ENCODE data around the gene ZNF292. TPM values are rescaled to one million over a fixed set of nuclear protein-coding genes. Genes with fewer than 3 reads are reported as not detected.
"Not testable (repeated sequence)": the region's sequence is repeated elsewhere in the genome, so short reads cannot be mapped to it uniquely, and the experiment has no call there.

Gene ZNF292
- total RNA-seq, 1 experiment from 2014 or later = 17.0 TPM

- no peaks in the 10 kb centered on the region; the same call in 1 of the 2 replicates for H3K27me3 ChIP-seq (replicated peaks)
- 0 out of 2 replicates have a peak, but pooled peaks cover 5% of the 10 kb centered on the region for H3K4me1 ChIP-seq (replicated peaks)
- no peak overlapping the region for H3K4me3 ChIP-seq
- no peak for DNase-seq (ENCODE audit: low read depth in 1 of 2, low spot score in 2 of 2)
- no peak overlapping the region for H3K27ac ChIP-seq
- H3K36me3 ChIP-seq = no peaks in the 10 kb centered on the region
- H3K9me3 ChIP-seq (replicated peaks) = no peaks in the 10 kb centered on the region
Measured at GRCh38 chr6:87279196-87279595, 123.8 kb downstream of the ZNF292 start.

- Histone ChIP-seq H3K36me3 (no peaks in the 10 kb centered on the region), H3K4me1 (replicated peaks) (no peaks in the 10 kb centered on the region), H3K27ac (no peak overlapping the region), H3K4me3 (no peak overlapping the region), H3K27me3 (replicated peaks) (no peaks in the 10 kb centered on the region), H3K9me3 (replicated peaks) (no peaks in the 10 kb centered on the region)
- DNase-seq (ENCODE audit: low read depth in 1 of 2, low spot score in 2 of 2) = no peak
Measured at GRCh38 chr6:87281426-87281825, 126.1 kb downstream of the ZNF292 start.

- no peak overlapping the region for H3K4me3 ChIP-seq
- no peak for DNase-seq (ENCODE audit: low read depth in 1 of 2, low spot score in 2 of 2)
Measured at GRCh38 chr6:87282743-87283142, 127.4 kb downstream of the ZNF292 start.

GRCh38 chr6:87283461-87283860 lies 128.1 kb downstream of the ZNF292 start:
- Histone ChIP-seq H3K36me3 (no peaks in the 10 kb centered on the region), H3K27ac (no peak overlapping the region), H3K4me3 (no peak overlapping the region), H3K27me3 (replicated peaks) (no peaks in the 10 kb centered on the region), H3K4me1 (replicated peaks) (peaks cover 8% of the 10 kb centered on the region; the same call in 1 of the 2 replicates), H3K9me3 (replicated peaks) (no peaks in the 10 kb centered on the region)
- DNase-seq (ENCODE audit: low read depth in 1 of 2, low spot score in 2 of 2) = no peak

More at GRCh38 chr6:87282743-87283142, 127.4 kb downstream of the ZNF292 start:
- no peak overlapping the region for H3K27ac ChIP-seq
- H3K9me3 ChIP-seq (replicated peaks) = no peaks in the 10 kb centered on the region
- H3K4me1 ChIP-seq (replicated peaks) = peaks cover 8% of the 10 kb centered on the region; the same call in 1 of the 2 replicates
- H3K36me3 ChIP-seq = no peaks in the 10 kb centered on the region
- no peaks in the 10 kb centered on the region for H3K27me3 ChIP-seq (replicated peaks)

GRCh38 chr6:87287251-87287650 lies 131.9 kb downstream of the ZNF292 start:
- no peak overlapping the region for H3K27ac ChIP-seq
- H3K36me3 ChIP-seq = no peaks in the 10 kb centered on the region
- H3K9me3 ChIP-seq (replicated peaks) = no peaks in the 10 kb centered on the region
- DNase-seq (ENCODE audit: low read depth in 1 of 2, low spot score in 2 of 2) = peak in 1 of 2 experiments; percentile 36
- H3K27me3 ChIP-seq (replicated peaks) = peaks cover 4% of the 10 kb centered on the region; the same call in 1 of the 2 replicates
- H3K4me3 ChIP-seq = no peak overlapping the region
- H3K4me1 ChIP-seq (replicated peaks) = peaks cover 8% of the 10 kb centered on the region; the same call in 1 of the 2 replicates

GRCh38 chr6:87289571-87289970 lies 134.2 kb downstream of the ZNF292 start:
- H3K36me3 ChIP-seq = no peaks in the 10 kb centered on the region
- H3K27me3 ChIP-seq (replicated peaks) = peaks cover 4% of the 10 kb centered on the region; the same call in 1 of the 2 replicates
- no peaks in the 10 kb centered on the region for H3K9me3 ChIP-seq (replicated peaks)
- no peak for DNase-seq (ENCODE audit: low read depth in 1 of 2, low spot score in 2 of 2)
- H3K27ac ChIP-seq = no peak overlapping the region
- H3K4me1 ChIP-seq (replicated peaks) = peaks cover 8% of the 10 kb centered on the region; the same call in 1 of the 2 replicates
- H3K4me3 ChIP-seq = no peak overlapping the region

GRCh38 chr6:87291883-87292282 lies 136.5 kb downstream of the ZNF292 start:
- no peaks in the 10 kb centered on the region; the same call in 1 of the 2 replicates for H3K9me3 ChIP-seq (replicated peaks)
- H3K36me3 ChIP-seq = no peaks in the 10 kb centered on the region
- no peak overlapping the region for H3K4me3 ChIP-seq
- H3K27ac ChIP-seq = no peak overlapping the region
- peaks cover 8% of the 10 kb centered on the region; the same call in 1 of the 2 replicates for H3K4me1 ChIP-seq (replicated peaks)
- H3K27me3 ChIP-seq (replicated peaks) = peaks cover 7% of the 10 kb centered on the region; the same call in 1 of the 2 replicates
- DNase-seq (ENCODE audit: low read depth in 1 of 2, low spot score in 2 of 2) = no peak

GRCh38 chr6:87293526-87293925 lies 138.2 kb downstream of the ZNF292 start:
- H3K27ac ChIP-seq = no peak overlapping the region
- H3K4me1 ChIP-seq (replicated peaks) = no peaks in the 10 kb centered on the region
- peaks cover 21% of the 10 kb centered on the region; the same call in 1 of the 2 replicates for H3K27me3 ChIP-seq (replicated peaks)
- H3K9me3 ChIP-seq (replicated peaks) = no peaks in the 10 kb centered on the region; the same call in 1 of the 2 replicates
- H3K36me3 ChIP-seq = no peaks in the 10 kb centered on the region
- H3K4me3 ChIP-seq = no peak overlapping the region
- no peak for DNase-seq (ENCODE audit: low read depth in 1 of 2, low spot score in 2 of 2)

GRCh38 chr6:87297119-87297518 lies 141.8 kb downstream of the ZNF292 start:
- Histone ChIP-seq H3K36me3 (no peaks in the 10 kb centered on the region), H3K9me3 (replicated peaks) (no peaks in the 10 kb centered on the region; the same call in 1 of the 2 replicates), H3K27ac (no peak overlapping the region), H3K27me3 (replicated peaks) (peaks cover 22% of the 10 kb centered on the region), H3K4me3 (no peak overlapping the region), H3K4me1 (replicated peaks) (no peaks in the 10 kb centered on the region)
- DNase-seq (ENCODE audit: low read depth in 1 of 2, low spot score in 2 of 2) = no peak

- H3K27ac ChIP-seq; H3K9me3 ChIP-seq (replicated peaks); H3K4me1 ChIP-seq (replicated peaks); H3K36me3 ChIP-seq; H3K4me3 ChIP-seq: not testable (repeated sequence)
- DNase-seq (ENCODE audit: low read depth in 1 of 2, low spot score in 2 of 2) = peak in 1 of 2 experiments; percentile 40
- H3K27me3 ChIP-seq (replicated peaks) = peaks cover 20% of the 10 kb centered on the region
Measured at GRCh38 chr6:87301277-87301676, 145.9 kb downstream of the ZNF292 start.

GRCh38 chr6:87308970-87309369 lies 153.6 kb downstream of the ZNF292 start:
- Histone ChIP-seq H3K36me3 (no peaks in the 10 kb centered on the region), H3K27ac (no peak overlapping the region), H3K4me3 (no peak overlapping the region), H3K27me3 (replicated peaks) (0 out of 2 replicates have a peak, but pooled peaks cover 4% of the 10 kb centered on the region), H3K4me1 (replicated peaks) (no peaks in the 10 kb centered on the region), H3K9me3 (replicated peaks) (no peaks in the 10 kb centered on the region)
- no peak for DNase-seq (ENCODE audit: low read depth in 1 of 2, low spot score in 2 of 2)

- H3K9me3 ChIP-seq (replicated peaks) = no peaks in the 10 kb centered on the region
- no peak for DNase-seq (ENCODE audit: low read depth in 1 of 2, low spot score in 2 of 2)
- H3K36me3 ChIP-seq = no peaks in the 10 kb centered on the region
- no peaks in the 10 kb centered on the region for H3K4me1 ChIP-seq (replicated peaks)
- 0 out of 2 replicates have a peak, but pooled peaks cover 4% of the 10 kb centered on the region for H3K27me3 ChIP-seq (replicated peaks)
- H3K4me3 ChIP-seq = no peak overlapping the region
- no peak overlapping the region for H3K27ac ChIP-seq
Measured at GRCh38 chr6:87312860-87313259, 157.5 kb downstream of the ZNF292 start.

All from SJSA1 (cell line).